T-helper 1 cell treated with Interleukin-12 subunit alpha and Interleukin-12 subunit beta and Interleukin-4 antibody, amounts not matched to agents 30 ng/mL and 1 ng/mL, for 36 hours (primary cell): ENCODE results near the gene RNF103. TPM values are rescaled to one million over a fixed set of nuclear protein-coding genes. Genes with fewer than 3 reads are reported as not detected.

Experiments used
- intact Hi-C: fragments of 100-400 bp; cut with micrococcal nuclease; formaldehyde crosslinking; loops from one replicate; pipeline ENCODE4 v1.15.1; 2024
- total RNA-seq: library from RNA; stranded (reverse); gene quantifications from 2 replicates; pipeline ENCODE4 v1.2.3, GENCODE V29; 2022

The RNF103 gene
- total RNA-seq, 1 donor from 2014 or later, result 16.2 TPM

DNA sequence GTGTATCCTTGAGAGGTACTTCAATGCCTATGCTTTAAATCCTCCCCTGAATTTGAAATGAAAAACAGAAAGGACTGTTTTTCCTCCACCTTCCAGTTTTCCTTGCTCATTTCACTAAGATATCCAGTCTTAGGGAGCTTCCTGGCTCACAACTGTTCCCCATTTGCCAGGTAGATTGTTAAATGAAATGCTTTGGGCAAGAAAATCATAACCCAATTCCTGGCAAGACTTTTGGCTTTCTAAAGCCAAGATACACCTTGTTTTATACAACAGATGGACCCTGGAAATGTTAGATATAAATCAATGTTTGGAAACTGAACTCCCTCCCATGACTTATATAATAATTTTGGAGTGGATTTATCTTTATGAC is 56.9 kb downstream of the RNF103 start:
- intact Hi-C loops, result loop anchor here (10.0 kb wide), 2 partner anchors 508 to 702 kb away; no protein-coding TSS in a partner anchor

DNA sequence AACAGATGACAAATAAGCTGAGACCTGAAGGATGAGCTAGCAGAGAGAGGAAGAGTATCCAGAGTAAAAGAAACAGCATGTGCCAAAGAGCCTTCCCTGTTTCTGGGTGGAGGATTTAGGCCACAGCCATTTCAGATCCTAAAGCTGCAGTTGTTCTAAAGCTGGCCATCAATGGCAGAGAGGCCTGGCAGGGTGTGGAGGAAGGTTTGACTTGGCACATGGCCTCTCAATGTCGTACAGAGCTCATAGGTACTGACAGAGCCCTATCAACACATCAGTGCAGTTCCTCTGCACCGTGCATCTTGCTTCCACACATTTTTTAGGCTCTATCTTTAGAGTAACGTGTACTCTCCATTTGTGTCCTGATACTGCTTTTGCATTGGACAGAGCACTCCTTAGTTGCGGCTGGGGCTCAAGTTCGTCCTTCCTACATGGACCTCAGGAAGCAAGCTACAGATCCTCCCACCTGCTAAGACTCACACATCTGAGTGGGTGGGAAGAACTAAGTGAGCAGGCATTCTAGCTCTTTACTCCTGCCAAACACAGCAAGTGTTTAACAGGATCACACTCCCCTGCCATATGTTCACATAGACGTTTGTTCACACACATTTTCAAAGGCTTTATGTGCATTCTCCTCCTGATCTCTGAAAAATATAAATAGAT is 57.4 kb downstream of the RNF103 start:
- intact Hi-C loops, result loop anchor here (10.0 kb wide), 2 partner anchors 509 to 701 kb away; no protein-coding TSS in a partner anchor

DNA sequence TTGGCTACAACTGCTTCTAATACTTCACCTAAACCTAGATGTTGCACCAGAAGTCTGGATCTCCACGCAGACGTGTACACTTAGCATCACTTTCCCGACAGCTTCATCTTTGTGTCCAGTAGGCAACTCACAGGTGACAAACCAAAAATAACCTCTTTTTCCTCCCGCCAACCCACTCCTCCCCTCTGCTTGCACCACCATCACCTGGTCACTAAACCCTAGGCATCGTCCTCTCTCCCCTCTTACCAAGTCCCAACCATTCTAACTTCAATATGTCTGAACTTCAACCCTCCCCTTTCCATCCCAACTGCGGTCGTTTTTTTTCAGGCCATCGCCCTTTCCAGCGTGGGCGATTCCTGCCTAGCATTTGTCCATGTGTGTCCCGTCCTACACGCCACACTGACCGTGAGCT is 60.0 kb downstream of the RNF103 start:
- intact Hi-C loops, result loop anchor here (1.0 to 10.0 kb wide), 13 partner anchors 10 to 1211 kb away; partner anchors contain the start of genes C2orf68, ELMOD3, IMMT and MRPL35

DNA sequence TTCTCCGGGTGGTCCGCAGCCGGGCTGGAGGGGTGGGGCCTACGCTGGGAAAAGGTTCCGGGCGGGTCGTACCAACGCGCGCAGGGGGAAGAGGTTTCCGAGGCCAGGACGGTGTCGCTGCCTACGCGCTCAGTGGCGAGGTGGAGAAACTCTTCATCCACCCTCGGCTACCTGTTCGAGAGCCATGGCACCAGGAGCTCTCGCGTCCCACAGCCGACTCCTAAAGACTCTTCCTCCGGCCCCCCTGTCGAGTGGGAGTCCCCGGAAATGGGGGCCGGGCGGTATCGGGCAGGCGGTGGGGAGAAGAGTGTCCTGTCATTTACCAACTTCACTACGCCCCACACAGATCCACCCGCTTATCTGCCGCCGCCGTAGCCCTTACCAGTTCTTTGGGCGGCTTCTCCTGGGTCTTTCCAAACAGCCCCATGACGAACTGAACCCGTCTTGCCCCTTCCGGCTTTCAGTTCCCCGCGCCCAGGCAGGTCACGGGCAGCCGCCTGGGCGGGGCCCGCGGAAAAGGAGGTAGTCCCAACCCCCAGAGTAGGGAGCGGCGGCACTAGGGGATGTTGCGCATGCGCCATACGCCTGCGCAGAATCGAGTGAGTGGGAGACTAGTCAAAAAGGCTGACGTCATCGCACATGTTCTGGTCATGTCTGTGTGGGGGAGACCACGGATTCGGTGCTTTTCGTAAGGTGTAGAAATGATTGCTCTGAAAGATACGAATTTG is 60.6 kb downstream of the RNF103 start, which contains the start of gene CHMP3:
TSS of gene CHMP3 (minus strand) at position 522 of the 728 bp plus-strand sequence. CDS start at position 427, 95 bp downstream.
- intact Hi-C loops, result loop anchor here (1.0 to 10.0 kb wide), 13 partner anchors 10 to 1211 kb away; partner anchors contain the start of genes C2orf68, ELMOD3, IMMT and MRPL35

DNA sequence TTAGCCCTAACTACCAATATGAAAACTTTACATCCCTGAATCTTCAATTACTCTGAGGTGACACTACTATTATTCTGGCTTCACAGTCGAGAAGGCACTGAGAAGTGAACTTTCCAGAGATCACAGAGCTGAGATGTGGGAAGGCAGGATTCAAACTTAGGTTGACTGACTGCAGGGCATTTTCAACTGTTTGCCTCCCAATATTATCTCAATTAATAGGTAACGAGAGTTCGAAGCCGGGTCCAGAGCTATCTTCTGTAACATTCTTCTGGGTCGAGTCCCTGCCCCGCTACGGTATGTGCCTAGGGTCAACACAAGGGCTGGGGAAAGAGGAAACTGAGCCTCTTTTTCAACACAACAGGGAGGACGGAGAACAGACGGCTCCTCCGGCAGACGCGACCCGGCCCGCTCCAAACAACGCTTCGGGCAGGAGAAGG is 61.2 kb downstream of the RNF103 start:
- intact Hi-C loops, result loop anchor here (2.0 to 10.0 kb wide), 4 partner anchors 512 to 1210 kb away; partner anchors contain the start of genes ELMOD3 and RETSAT

DNA sequence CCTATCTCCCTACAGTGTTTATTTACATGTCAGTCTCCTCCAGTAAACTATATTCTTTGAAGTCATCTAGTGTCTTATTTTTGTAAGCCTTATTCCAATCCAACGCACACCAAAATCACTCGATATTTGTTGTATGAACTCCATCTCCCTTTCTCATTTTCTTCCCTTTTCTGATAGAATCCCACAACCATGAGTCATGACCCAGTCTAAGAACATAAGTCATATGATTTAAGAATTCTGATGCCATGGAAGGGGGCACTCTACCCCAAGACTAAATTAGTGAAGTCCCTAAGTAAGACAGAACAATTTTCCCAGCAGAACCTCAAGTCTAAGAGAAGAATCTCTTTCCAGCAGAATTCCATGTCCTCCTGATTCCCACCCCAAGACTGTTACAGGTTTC is 65.8 kb downstream of the RNF103 start:
- intact Hi-C loops, result no loop called here

DNA sequence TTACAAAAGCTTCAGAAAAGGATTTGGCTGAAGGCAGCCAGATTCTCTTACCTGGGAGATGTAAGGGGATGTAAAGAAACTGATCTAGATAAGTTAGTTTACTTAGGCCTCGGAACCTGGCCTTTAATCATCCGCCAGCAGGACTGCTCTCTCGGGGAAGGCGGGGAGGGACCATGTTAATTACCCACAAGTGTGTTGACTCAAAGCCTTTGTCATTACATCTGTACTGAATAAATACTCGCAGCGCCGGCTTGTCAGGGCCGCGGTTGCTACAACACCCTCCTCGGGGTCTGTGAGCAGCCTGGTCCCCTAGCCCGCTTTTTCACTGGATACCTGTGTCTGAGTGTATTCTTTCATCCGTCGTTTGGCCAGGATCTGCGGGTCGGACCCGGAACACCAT is 67.2 kb downstream of the RNF103 start:
- intact Hi-C loops, result no loop called here

Other genes with a start within 250 kb of the RNF103 start
- 65.7 and 75.4 TPM in 2 replicates for gene KDM3A, start 182.5 kb downstream of the RNF103 start, total RNA-seq
- gene CHMP3, start 60.4 kb downstream of the RNF103 start, total RNA-seq, result 38.0 and 40.8 TPM in 2 replicates
- 24.5 and 25.6 TPM in 2 replicates for gene RMND5A, start 96.4 kb upstream of the RNF103 start, total RNA-seq
- 2.4 and 2.6 TPM in 2 replicates for gene CD8A, start 167.0 kb upstream of the RNF103 start, total RNA-seq
- gene CD8B, start 238.0 kb upstream of the RNF103 start, total RNA-seq, result 1.0 and 2.8 TPM in 2 replicates